SK-N-SH (cell line): ENCODE results near the gene NOTUM. TPM values are rescaled to one million over a fixed set of nuclear protein-coding genes. Genes with fewer than 3 reads are reported as not detected.

Source experiments
- CTCF ChIA-PET: fragments of 300-600, 350-600 bp; formaldehyde crosslinking; extraction: SDS; loops from one replicate; lab custom pipeline; 2021; lab: Yijun Ruan, JAX
- POLR2A ChIA-PET: fragments of 350-600 bp; sonication (Branson Sonifier 250); formaldehyde crosslinking; extraction: SDS; loops from one replicate; lab custom pipeline; 2020; ENCODE audit warnings: antibody characterized with exemption, inconsistent platforms; lab: Yijun Ruan, JAX
- DNase-seq: peaks from one replicate; pipeline ENCODE4 v3.0.0; 2012
- H2AFZ ChIP-seq: fragments of 200-600 bp; sonication (generic); 2 replicates; pipeline ENCODE4 v1.8.1; 2016; ENCODE audit warnings: antibody characterized with exemption, mild to moderate bottlenecking, low read depth
- H3F3A ChIP-seq: fragments of 200-600 bp; sonication (generic); replicated peaks from 2 replicates; pipeline ENCODE3; 2016; ENCODE audit warnings: antibody characterized with exemption, mild to moderate bottlenecking; ENCODE audit not compliant: insufficient read depth
- H3K27ac ChIP-seq, 2 experiments: fragments of 200-500 bp in 1 of 2; fragments of 200-600 bp in 1 of 2; sonication (Bioruptor generic) in 1 of 2; sonication (generic), shearing (Covaris generic) in 1 of 2; 2 replicates each; pipeline versions ENCODE4 v1.5.1 to v1.6.1; 2014 to 2016; ENCODE audit warnings: low read depth in 2 of 2, inconsistent platforms in 1 of 2, low read length in 1 of 2, mild to moderate bottlenecking in 1 of 2, mixed read lengths in 1 of 2
- H3K27me3 ChIP-seq: fragments of 200-600 bp; sonication (generic), shearing (Covaris generic); 2 replicates; pipeline ENCODE4 v1.6.1; 2016; ENCODE audit warnings: mixed run types; ENCODE audit not compliant: insufficient read depth
- H3K36me3 ChIP-seq, 2 experiments: fragments of 200-500 bp in 1 of 2; fragments of 200-600 bp in 1 of 2; sonication (Bioruptor generic) in 1 of 2; sonication (generic) in 1 of 2; replicated peaks in 1 of 2; 2 replicates each; pipeline versions ENCODE3 to v1.5.1; 2014 to 2016; ENCODE audit warnings: low read length in 1 of 2, mild to moderate bottlenecking in 1 of 2; ENCODE audit not compliant: insufficient read depth in 2 of 2, control insufficient read depth in 1 of 2
- H3K4me1 ChIP-seq, 2 experiments: fragments of 200-500 bp in 1 of 2; fragments of 200-600 bp in 1 of 2; sonication (Bioruptor generic) in 1 of 2; sonication (generic), shearing (Covaris generic) in 1 of 2; 2 replicates each; pipeline versions ENCODE4 v1.5.1 to v1.6.1; 2014 to 2016; ENCODE audit warnings: low read depth in 1 of 2, low read length in 1 of 2, mixed run types in 1 of 2; ENCODE audit not compliant: insufficient read depth in 2 of 2, control insufficient read depth in 1 of 2
- H3K4me2 ChIP-seq: fragments of 200-600 bp; sonication (generic), shearing (Covaris generic); 2 replicates; pipeline ENCODE4 v1.6.1; 2017; ENCODE audit warnings: mixed run types
- H3K4me3 ChIP-seq, 2 experiments: fragments of 200-500 bp in 1 of 2; fragments of 200-600 bp in 1 of 2; sonication (Bioruptor generic) in 1 of 2; sonication (generic), shearing (Covaris generic) in 1 of 2; 2 replicates each; pipeline versions ENCODE4 v1.5.1 to v1.8.1; 2014 to 2016; ENCODE audit warnings: low read depth in 2 of 2, inconsistent platforms in 1 of 2, low read length in 1 of 2, mild to moderate bottlenecking in 1 of 2, mixed read lengths in 1 of 2, moderate library complexity in 1 of 2
- H3K79me2 ChIP-seq: fragments of 200-600 bp; sonication (generic); 2 replicates; pipeline ENCODE4 v1.8.1; 2017; ENCODE audit warnings: mild to moderate bottlenecking; ENCODE audit not compliant: insufficient read depth
- H3K9ac ChIP-seq: fragments of 200-600 bp; sonication (generic); 2 replicates; pipeline ENCODE4 v1.6.1; 2017; ENCODE audit warnings: mixed run types
- H3K9me2 ChIP-seq: fragments of 200-600 bp; sonication (generic); 2 replicates; pipeline ENCODE4 v1.6.1; 2017; ENCODE audit warnings: mixed run types
- H3K9me3 ChIP-seq: fragments of 200-600 bp; sonication (generic); 2 replicates; pipeline ENCODE4 v1.6.1; 2017; ENCODE audit warnings: mixed run types, mild to moderate bottlenecking, moderate library complexity
- H4K20me1 ChIP-seq: fragments of 200-600 bp; sonication (generic); 2 replicates; pipeline ENCODE4 v1.6.1; 2017; ENCODE audit warnings: mild to moderate bottlenecking, mixed run types; ENCODE audit not compliant: insufficient read depth
- CHD2 ChIP-seq: fragments of 150-350 bp; IDR thresholded peaks from 2 replicates; pipeline ENCODE4 v1.6.1; 2018; ENCODE audit warnings: low read length; ENCODE audit not compliant: partially characterized antibody
- EP300 ChIP-seq, 2 experiments: IDR thresholded peaks; 2 replicates each; pipeline versions ENCODE4 v1.4.0 to v1.6.1; 2012; ENCODE audit warnings: borderline replicate concordance in 1 of 2, low read depth in 1 of 2, low read length in 1 of 2
- FOSL2 ChIP-seq: IDR thresholded peaks from 2 replicates; pipeline ENCODE4 v1.4.0; 2012; ENCODE audit warnings: low read depth, mild to moderate bottlenecking, moderate library complexity, borderline replicate concordance
- FOXJ3 ChIP-seq: sonication (generic); formaldehyde crosslinking; IDR thresholded peaks from 2 replicates; pipeline ENCODE4 v1.5.1; 2020; ENCODE audit warnings: mild to moderate bottlenecking, missing genetic modification reagents
- GABPA ChIP-seq: IDR thresholded peaks from 2 replicates; pipeline ENCODE4 v1.4.0; 2012; ENCODE audit warnings: low read depth, mild to moderate bottlenecking
- IRF3 ChIP-seq: fragments of 150-350 bp; IDR thresholded peaks from 2 replicates; pipeline ENCODE4 v1.6.1; 2016; ENCODE audit warnings: mild to moderate bottlenecking, low read depth, low read length
- MAX ChIP-seq: IDR thresholded peaks from 2 replicates; pipeline ENCODE4 v1.4.0; 2012; ENCODE audit warnings: low read depth
- MEF2A ChIP-seq: IDR thresholded peaks from 2 replicates; pipeline ENCODE4 v1.4.0; 2012; ENCODE audit warnings: low read depth, borderline replicate concordance
- MXI1 ChIP-seq: IDR thresholded peaks from 2 replicates; pipeline ENCODE4 v1.6.1; 2012; ENCODE audit warnings: mild to moderate bottlenecking, low read depth, low read length, improper control_type of control experiment
- POLR2AphosphoS5 ChIP-seq: IDR thresholded peaks from 2 replicates; pipeline ENCODE4 v1.6.1; 2012; ENCODE audit warnings: low read depth, low read length
- RAD21 ChIP-seq: IDR thresholded peaks from 2 replicates; pipeline ENCODE4 v1.6.1; 2012; ENCODE audit warnings: mild to moderate bottlenecking, low read length
- REST ChIP-seq: IDR thresholded peaks from 2 replicates; pipeline ENCODE4 v1.6.1; 2012; ENCODE audit warnings: mild to moderate bottlenecking, low read depth, low read length, moderate library complexity
- SMC3 ChIP-seq: IDR thresholded peaks from 2 replicates; pipeline ENCODE4 v1.6.1; 2012; ENCODE audit warnings: low read depth, low read length, improper control_type of control experiment
- TAF1 ChIP-seq: IDR thresholded peaks from 2 replicates; pipeline ENCODE4 v1.6.1; 2012; ENCODE audit warnings: low read depth, mild to moderate bottlenecking, low read length, moderate library complexity, borderline replicate concordance
- USF1 ChIP-seq: IDR thresholded peaks from 2 replicates; pipeline ENCODE4 v1.4.0; 2012; ENCODE audit warnings: low read depth, borderline replicate concordance
- USF2 ChIP-seq: fragments of 150-350 bp; IDR thresholded peaks from 2 replicates; pipeline ENCODE4 v1.6.1; 2017; ENCODE audit warnings: antibody characterized with exemption, low read length, low read depth, borderline replicate concordance
- WGBS: methylation state at CpG from one replicate; pipeline ENCODE4 v1.1.6; 2017; ENCODE audit warnings: low lambda C conversion rate; 5-methylcytosine and 5-hydroxymethylcytosine counted together
- polyA plus RNA-seq, 3 experiments: library from polyadenylated mRNA; depleted of rRNA; stranded (reverse); fragments of >200 nt; gene quantifications; 2 replicates each; pipeline ENCODE4 v1.2.3, GENCODE V29; 2012

Gene NOTUM
- polyA plus RNA-seq, 1 of the 3 experiments (the other 2 are of a cell fraction), result 0.33 TPM

GRCh38 chr17:81926451-81927151 is 34.4 kb downstream of the NOTUM start:
- Histone ChIP-seq H2AFZ (no peak overlapping the region), H3K4me1 (peaks cover 20 to 31% of the 10 kb centered on the region in 2 experiments; a peak in 2 of 4 replicates), H3K27me3 (no peaks in the 10 kb centered on the region), H3F3A (peaks cover 13% of the 10 kb centered on the region), H3K79me2 (peaks cover 55% of the 10 kb centered on the region), H3K9ac (peak overlapping the region; percentile 91), H3K4me2 (peak overlapping the region; percentile 87), H3K9me2 (no peaks in the 10 kb centered on the region), H3K27ac (peak overlapping the region; percentile 72 to 85), H3K36me3 (peaks cover 3 to 12% of the 10 kb centered on the region in 2 experiments), H3K9me3 (no peaks in the 10 kb centered on the region), H4K20me1 (peaks cover 43% of the 10 kb centered on the region), H3K4me3 (peak overlapping the region; percentile 70 to 92)
- ChIA-PET CTCF (interaction anchor here (1.1 to 11.7 kb wide), 10 partner anchors 10 to 104 kb away, joined by 3 to 107 read pairs (median 22); partner anchors contain the start of genes ALYREF, ANAPC11, ARHGDIA and ASPSCR1), POLR2A (interaction anchor here (0.6 to 5.0 kb wide), 10 partner anchors 9 to 1429 kb away, joined by 3 to 34 read pairs (median 4); partner anchors contain the start of genes ALYREF, ANAPC11, FASN and NPB)
- 2% methylated on average over 43 of the region's 46 CpGs for WGBS
- peak; percentile 85 for DNase-seq
- 0 out of 2 replicates have a peak, but pooled peaks have one; percentile 17 for TF ChIP-seq GABPA
- TF ChIP-seq RAD21, result no peak
- peak; percentile 53; the same call in 1 of the 2 replicates for TF ChIP-seq MXI1
- TF ChIP-seq EP300 (IDR thresholded peaks at IDR 0.05; ENCODE audit: borderline replicate concordance in 1 of 2, low read depth in 1 of 2, low read length in 1 of 2), result no peak
- TF ChIP-seq POLR2AphosphoS5, result peak; percentile 58; the same call in 1 of the 2 replicates
- no peak for TF ChIP-seq MEF2A
- TF ChIP-seq MAX, result peak; percentile 68; the same call in 1 of the 2 replicates

- Histone ChIP-seq H3K4me2 (peak overlapping the region; percentile 87), H3K36me3 (peaks cover 9 to 18% of the 10 kb centered on the region in 2 experiments), H3K9ac (peak overlapping the region; percentile 91; the same call in 1 of the 2 replicates), H3K79me2 (peaks cover 61% of the 10 kb centered on the region), H3K4me3 (peak overlapping the region; percentile 70 to 92), H3K9me3 (no peaks in the 10 kb centered on the region), H4K20me1 (peaks cover 49% of the 10 kb centered on the region), H3K27me3 (no peaks in the 10 kb centered on the region), H3F3A (peaks cover 18% of the 10 kb centered on the region), H3K27ac (peak overlapping the region; percentile 72 to 85), H3K9me2 (no peaks in the 10 kb centered on the region), H2AFZ (no peak overlapping the region), H3K4me1 (peaks cover 20 to 31% of the 10 kb centered on the region in 2 experiments; a peak in 2 of 4 replicates)
- no peak for DNase-seq
- 53% methylated on average over 10 of the region's 10 CpGs for WGBS
- POLR2A ChIA-PET, result interaction anchor here (0.6 to 5.0 kb wide), 9 partner anchors 9 to 1428 kb away, joined by 3 to 34 read pairs (median 4); partner anchors contain the start of genes ARHGDIA, FASN, NPB and PYCR1
- CTCF ChIA-PET, result interaction anchor here (1.2 to 11.7 kb wide), 10 partner anchors 10 to 105 kb away, joined by 3 to 107 read pairs (median 22); partner anchors contain the start of genes ARHGDIA, ASPSCR1, NOTUM and PYCR1
- no peak for TF ChIP-seq FOSL2
- TF ChIP-seq REST, result no peak
- TF ChIP-seq IRF3, result no peak
- TF ChIP-seq MAX, result no peak
- TF ChIP-seq SMC3, result no peak
- TF ChIP-seq FOXJ3 (CRISPR knock-in tag), result no peak
- no peak for TF ChIP-seq TAF1
- no peak for TF ChIP-seq CHD2
- no peak for TF ChIP-seq USF2
- TF ChIP-seq USF1, result no peak
Observed at GRCh38 chr17:81925860-81926450, 35.0 kb downstream of the NOTUM start.
